HG02678 (cell line): Measurements from ENCODE around the gene LAIR1.
"Not testable (repeated sequence)": the region's sequence is repeated elsewhere in the genome, so short reads cannot be mapped to it uniquely, and the experiment has no call there.

Experiments
- ATAC-seq: cut with Tn5 transposase; IDR thresholded peaks from one replicate; pipeline ENCODE4 v1.9.1; 2021; ENCODE audit warnings: mild to moderate bottlenecking, moderate library complexity; ENCODE audit not compliant: unreplicated experiment

The LAIR1 gene

DNA sequence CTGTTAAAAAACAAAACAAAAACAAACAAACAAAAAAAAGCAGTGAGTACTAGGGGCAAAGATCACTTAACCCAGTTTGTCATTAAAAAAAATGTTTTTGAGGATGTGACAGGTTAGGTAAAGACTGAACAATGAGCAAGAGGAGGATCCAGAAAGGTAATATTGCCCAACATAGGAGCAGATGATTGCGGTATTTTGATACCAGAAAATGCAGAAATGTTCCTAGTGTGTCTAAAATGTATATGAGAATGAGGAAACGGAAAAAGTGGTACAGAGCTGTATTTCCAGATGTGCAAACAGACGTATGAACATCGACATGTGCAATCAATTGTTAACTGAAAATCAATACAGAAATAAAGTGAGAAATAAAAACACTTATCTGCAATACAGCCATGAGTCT lies 20.9 kb downstream of the LAIR1 start:
- ATAC-seq, result no peak

DNA sequence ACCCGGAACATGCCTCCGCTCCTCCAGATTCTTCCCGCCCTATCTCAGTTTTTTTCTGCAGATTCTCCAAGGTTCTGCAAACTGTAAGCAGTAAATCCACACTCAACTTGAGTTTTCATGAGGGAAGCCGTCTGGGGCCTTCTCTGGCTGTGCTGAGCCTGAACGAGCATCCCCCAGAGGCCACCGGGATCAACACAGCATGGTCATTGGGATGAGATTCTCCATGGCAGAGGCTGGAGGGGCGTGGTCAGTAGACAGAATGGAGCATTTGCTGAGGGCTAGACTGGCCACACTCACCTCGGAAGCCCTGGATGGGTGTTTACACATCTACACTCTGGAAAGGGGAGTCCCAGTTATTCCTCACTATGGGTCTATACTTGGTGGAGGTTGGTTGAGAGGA lies 23.4 kb downstream of the LAIR1 start:
- no peak for ATAC-seq

DNA sequence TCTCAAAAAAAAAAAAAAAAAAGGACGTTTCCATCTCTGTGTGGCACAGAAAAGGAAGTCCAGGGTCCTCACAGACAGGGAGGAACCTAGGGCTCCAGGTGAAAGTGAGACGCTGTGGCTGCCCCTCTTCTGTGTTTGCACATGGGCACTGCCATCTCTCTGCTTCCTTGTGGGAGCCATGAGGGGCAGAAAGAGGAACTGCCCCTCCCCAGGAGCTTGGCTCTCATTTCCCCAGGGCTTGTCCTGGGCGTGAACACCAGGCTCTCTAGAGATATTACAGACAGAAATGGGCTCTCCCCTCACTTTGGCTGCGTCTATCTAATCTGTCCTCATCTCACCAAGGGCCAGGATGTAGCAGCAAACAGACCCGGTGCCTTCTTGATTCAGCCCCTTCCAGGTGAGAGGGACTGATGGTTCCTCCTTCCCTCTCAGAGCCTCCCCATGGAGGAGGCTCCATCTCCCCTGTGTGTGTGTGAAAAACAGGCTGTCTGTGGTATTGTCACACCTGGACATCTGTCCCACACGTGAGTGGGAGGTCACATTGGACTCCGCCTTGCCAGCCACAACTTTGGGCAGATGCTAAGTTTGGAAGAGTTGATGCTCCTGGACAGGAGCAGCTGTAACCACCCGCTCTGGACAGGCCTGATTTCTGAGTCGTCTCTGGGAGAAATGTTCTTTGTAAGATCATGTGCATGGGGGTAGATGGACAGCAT lies 24.9 kb downstream of the LAIR1 start:
- ATAC-seq, result no peak

DNA sequence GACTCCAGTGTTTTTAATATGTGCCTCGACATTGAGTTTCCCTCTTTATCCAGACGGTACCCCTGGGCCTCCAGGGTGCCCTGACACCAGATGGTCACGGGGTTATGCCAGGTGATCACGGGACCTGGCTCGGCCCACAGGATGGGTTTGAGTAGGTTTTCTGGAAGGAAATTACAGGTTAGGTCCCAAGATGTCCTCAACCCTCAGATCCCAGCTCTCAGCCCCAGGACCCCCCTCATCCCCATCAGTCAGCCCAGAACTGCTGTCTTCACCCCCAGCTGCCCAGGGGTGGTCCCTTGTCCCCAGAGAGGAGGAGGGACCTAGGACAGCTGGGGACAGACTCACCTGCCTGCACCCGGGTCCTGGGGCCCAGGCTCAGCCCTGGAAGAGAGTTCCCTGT lies 26.2 kb downstream of the LAIR1 start:
- ATAC-seq, result no peak

DNA sequence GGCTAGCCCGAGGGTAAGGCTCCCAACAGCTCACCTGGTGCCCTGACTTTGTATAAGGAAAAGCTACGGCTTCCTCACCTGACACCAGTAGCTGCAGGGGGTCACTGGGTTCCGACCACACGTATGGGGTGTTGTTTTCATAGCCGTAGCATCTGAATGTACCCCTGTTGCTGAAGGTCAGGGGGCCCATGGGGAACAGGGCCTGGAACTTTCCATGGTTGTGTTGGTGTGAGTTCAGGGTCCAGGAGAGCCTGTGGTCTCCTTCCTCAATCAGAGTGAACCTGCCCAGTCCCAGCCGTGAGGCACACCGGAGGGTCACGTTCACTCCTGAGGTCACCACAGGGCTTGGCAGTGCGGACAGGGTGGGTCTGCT lies 26.9 kb downstream of the LAIR1 start:
- ATAC-seq, result no peak

DNA sequence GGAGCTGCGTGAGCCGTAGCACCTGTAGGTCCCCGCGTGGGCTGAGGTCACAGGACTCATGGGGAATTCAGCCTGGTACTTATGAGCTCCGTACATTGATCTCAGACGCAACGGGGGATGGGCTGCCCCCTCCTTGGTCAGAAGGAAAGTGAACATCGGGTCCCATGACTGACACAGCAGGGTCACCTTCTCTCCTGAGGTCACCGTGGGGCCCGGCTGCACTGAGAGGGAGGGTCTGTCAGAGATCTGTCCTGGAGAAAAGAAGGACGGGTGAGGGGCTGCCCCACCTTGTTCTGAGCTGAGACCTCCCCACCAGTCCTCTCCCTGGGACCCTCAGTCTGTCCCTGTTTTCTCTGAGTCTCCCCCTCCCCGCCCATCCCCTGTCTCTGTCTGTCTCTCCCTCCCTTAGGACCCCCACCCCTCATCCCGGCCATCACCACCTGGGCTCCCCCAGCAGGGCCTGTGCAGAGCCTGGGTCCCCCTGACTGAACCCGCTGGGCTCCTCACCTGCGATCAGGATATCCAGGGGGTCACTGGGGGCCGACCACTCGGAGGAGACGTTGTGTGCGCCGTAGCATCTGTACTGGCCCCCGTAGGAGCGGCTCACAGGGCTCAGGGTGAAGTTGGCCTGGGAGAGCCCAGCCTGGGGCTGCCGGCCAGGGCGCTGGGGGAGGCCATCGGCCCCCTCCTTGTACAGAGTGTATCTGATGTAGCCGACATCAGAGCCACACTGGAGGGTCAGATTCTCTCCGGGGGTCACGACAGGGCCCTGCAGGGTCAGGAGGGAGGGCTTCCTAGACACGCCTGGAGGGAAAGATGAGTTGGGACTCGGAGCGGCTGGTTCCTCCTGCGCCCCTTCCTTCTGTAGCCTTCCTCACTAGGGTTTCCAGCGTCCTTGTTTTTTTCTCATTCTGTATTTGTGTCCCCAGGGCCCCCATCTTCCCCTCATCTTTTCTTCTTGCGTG lies 27.6 kb downstream of the LAIR1 start:
- no peak for ATAC-seq

DNA sequence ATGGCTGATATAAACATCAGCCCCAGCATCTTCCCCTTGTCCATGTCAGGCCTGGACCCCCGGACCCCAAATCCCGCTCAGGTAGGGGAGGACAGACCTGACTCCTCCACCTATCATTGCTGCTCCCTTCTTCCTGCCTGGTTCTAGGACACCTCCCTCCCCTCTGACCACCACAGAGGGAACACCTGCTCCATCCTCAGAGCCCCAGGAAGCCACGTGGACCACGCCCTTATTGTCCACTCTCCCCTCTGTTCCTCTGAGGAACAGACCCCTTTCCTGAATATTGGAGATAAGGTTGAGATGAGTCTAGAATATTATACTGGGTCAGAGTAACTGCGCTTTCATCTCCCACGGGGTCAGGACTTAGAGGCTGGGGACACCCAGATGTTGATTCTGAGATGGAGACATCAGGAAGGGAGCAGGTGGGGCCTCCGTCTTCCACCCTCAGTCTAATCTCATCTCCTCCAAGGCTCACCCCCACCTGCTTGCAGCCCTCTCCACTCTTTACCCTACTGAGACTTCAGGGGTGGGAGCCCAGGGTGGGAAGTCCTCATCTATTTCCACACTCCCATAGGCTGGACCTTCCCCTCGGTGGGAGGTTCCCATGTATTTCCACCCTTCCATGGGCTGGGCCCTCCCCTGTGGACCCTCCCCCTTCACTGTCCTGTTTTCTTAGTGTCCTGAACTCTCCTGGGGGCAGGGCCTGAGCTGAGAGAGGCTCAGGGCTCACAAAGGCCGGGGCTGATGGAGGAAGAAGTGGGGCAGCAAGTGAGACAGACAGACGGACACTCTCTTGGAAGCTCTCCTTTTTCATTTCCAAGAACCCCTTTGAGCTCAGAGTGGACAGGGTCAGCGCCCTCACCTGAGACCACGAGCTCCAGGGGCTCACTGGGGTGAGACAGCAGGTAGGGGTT lies 28.5 kb downstream of the LAIR1 start:
- ATAC-seq, result no peak

DNA sequence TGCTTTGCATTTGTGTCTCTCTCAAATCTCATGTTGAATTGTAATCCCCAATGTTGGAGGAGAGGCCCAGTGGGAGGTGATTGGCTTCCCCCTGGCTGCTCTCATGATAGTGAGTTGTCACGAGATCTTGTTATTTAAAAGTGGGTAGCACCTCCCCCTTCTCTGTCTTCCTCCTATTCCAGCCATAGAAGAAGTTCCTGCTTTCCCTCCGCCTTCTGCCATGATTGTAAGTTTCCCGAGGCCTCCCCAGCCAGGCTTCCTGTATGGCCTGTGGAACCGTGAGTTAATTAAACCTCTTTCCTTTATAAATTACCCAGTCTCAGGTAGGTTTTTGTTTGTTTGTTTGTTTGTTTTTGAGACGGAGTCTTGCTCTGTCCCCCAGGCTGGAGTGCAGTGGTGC lies 29.6 kb downstream of the LAIR1 start:
- ATAC-seq, result no peak

DNA sequence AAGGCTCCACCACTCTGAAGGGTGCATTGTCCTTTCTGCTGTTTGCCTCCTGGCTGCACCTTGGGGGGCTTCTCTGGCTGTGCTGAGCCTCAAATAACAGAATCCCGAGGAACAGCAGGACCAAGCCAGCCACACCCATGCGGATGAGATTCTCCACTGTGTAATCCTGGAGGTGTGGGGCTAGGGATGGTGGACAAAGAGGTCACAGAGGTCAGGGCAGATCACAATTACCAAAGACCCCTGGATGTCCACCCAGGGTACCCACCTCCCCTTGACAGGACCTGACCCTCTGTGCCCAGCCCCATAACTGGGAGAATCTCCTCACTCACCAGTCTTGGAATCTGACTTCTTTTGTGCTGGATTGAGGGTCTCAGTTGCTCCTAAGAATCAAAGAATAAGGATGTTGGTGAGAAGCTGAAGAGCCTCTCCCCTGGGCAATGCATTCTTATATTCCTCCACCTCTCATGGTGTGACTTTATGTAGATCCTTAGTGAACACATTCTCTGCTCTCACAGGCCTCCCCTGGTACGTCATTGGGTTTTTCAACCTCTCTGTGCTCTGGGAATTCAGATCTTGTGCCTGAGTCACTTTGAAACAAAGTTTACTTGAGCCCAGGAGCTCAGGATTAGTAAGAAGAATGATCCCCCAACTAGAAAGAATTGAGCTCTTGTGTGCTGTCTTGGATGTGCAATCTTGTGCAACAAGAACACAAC lies 31.0 kb downstream of the LAIR1 start:
- no peak for ATAC-seq

DNA sequence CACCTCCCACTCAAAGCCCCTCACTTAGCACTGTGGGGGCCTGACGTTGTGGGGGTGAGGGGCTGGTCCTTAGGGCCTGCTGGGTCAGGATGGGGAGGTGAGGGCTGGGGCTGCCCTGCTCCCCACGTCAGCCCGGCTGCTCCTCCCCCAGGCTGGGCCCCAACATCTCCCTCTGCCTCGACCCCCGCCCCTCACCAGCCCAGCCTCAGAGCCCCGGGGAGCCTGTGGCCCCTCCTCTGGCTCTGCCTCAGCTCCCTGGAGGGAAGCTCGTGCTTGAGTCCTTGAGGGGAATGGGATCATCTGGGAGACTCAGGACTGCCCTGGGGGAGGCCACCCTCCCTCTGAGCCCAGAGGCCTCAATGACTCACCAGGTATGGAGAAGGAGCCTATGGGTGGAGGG lies 32.6 kb downstream of the LAIR1 start:
- ATAC-seq, result no peak

DNA sequence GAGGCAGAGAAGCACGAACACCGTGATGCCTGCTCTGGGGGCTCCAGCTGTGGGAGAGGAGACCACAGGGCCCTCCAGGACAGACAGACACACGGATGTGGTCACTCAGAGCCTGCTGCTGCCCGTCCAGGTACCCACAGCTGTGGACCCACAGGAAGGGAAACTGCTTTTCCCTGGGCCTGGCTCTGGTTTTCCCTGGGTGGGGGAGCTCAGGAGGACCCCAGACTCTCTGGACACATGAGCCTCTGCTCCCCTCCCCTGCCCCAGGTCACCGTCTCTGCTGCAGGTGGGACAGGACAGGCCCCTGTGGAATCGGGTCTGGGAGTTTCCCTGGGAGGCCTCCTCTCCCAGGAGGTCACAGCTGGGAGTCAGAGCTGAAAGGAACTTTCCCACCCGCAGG lies 33.1 kb downstream of the LAIR1 start:
- no peak for ATAC-seq

DNA sequence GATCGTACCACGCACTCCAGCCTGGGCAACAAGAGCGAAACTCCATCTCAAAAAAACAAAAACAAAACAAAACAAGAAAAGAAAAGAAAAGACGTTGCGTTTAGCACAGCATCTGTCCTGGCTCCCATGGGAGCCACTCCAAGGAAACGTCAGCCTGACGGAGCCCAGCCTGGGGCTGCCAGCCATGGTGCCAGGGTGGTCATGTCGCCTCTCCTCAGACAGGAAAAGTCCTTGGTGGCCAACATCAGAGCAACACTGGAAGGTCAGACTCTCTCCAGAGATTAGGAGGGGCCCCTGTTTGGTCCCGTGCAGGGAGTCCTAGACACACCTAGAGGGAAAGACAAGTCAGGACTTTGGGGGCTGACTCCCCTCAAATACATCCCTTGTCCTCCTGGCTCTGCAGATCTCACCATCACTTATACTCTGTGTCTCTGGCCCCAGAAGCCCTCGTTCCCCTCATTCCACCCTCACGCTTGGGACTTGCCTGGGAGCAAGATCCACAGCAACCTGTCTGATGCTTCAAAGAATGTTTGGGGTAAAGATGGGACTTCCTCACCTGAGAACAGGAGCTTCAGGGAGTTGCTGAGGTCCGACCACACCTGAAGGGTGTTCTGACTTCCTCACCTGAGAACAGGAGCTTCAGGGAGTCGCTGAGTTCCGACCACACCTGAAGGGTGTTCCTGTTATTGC lies 35.1 kb downstream of the LAIR1 start:
- no peak for ATAC-seq

DNA sequence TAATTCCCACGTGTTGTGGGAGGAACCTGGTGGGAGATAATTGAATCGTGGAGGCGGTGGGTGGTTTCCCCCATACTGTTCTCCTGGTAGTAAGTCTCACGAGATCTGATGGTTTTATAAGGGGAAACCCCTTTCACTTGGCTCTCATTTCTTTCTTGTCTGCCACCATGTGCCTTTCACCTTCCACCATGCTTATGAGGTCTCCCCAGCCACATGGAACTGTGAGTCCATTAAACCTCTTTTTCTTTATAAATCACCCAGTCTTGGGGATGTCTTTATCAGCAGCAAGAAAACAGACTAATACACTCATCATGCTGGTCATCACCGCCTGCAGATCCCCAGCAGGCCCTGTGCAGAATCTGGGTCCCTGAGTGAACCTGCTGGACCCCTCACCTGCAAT lies 36.0 kb downstream of the LAIR1 start:
- ATAC-seq, result not testable (repeated sequence)

DNA sequence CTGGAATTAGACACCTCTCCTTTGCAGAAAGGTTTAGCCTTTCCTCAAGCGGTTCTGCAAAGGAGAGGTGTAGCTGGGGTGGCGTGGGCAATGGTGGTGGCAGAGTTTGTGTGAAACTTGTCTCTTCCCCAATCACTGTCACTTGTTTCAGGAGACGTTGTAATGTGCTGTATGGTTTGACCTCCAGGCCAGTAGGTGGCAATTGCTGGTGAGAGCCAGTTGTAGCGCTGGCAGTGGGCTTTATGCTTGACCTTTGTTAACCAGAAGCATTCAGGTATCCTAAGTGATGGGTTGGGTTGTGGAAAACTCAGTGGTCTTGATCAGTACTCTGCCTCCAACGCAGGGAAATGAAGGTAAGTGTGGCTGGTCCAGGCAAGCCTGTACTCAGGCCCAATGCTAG lies 39.1 kb downstream of the LAIR1 start:
- no peak for ATAC-seq

DNA sequence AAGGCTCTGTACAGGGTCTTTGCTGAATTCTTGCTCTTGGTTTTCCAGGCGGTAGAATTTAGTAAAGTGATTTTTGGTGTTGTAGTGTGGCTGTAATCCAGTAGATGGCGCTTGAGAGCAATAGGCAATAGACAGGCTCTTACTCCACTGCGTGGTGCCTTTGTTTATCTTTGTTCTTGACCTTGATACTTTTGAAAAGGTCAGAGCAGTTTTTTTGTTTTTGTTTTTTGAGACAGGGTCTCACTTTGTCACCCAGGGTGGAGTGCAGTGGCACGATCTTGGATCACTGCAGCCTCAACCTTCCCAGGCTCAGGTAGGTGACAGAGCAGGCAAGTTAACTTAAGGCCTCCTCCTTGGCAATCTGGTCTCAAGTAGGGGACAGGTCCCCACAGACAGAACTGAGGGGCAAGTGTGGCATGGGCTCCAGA lies 39.5 kb downstream of the LAIR1 start:
- no peak for ATAC-seq

DNA sequence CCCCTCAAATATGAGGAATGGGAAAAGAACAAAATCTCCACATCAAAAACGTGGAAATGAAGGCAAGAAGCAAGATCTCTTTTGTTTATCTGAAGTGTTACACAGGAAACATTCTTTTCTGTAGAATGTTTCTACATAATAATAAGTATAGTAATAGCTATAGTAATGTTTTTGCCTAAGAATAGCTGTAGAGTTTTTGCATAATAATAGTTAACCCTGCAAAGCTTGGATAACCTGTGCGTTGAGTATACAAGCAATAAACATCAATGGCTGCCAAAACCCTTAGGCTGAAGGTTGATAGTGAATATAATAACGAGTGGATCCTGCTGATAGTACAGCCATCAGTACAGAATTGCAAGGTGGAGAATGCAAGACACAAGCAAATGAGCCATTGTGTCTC lies 40.7 kb downstream of the LAIR1 start:
- no peak for ATAC-seq

DNA sequence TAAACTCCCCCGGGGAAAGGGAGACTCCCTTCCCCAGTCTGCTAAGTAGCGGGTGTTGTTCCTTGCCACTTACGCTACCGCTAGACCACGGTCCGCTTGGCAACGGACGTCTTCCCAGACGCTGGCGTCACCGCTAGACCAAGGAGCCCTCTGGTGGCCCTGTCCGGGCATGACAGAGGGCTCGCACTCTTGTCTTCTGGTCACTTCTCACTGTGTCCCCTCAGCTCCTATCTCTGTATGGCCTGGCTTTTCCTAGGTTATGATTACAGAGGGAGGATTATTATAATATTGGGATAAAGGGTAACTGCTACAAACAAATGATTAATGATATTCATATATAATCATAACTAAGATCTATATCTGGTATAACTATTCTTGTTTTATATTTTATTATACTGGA lies 41.8 kb downstream of the LAIR1 start:
- not testable (repeated sequence) for ATAC-seq

DNA sequence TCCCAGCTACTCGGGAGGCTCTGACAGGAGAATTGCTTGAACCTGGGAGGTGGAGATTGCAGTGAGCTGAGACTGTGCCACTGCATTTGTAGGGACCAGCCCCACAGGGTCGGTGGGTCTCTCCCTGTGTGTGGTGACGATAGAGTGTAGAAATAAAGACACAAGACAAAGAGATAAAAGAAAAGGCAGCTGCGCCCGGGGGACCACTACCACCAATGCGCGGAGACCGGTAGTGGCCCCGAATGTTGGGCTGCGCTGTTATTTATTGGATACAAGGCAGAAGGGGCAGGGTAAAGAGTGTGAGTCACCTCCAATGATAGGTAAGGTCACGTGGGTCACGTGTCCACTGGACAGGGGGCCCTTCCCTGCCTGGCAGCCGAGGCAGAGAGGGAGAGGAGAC lies 42.4 kb downstream of the LAIR1 start:
- ATAC-seq, result not testable (repeated sequence)

DNA sequence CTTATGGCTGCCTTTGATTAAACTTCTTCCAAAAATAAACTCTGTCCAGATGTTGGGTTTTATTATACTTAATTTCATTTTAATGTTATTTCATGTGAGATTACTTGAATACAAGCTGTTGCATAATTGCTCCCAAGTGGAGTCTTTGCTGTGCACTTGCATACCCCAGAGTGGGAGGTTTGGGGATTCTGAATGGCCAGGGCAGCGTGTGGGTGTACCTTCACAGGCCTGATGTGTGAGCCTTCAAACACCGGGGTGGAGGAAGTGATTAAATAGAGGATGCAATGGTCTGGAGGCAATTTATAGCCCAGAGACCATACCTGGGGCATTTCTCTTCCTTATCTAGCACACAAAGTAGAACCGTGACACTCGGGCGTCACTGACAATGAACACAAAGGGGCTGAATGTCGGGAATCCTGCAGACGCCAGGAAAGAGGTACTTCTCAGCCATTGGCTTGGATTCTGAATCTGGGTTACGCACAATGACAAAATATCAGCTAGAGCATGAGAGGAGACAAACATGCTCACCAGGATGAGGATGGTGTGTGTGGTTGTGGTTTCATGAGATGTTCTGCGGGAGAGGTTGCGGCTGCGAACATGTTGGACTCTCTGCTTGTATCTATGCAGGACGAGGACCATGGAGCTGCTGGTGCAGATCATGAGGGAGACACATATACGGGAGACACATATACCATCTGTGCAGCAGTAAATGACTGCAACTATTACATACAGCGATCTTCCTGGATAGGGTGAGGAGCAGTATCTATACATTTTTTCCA lies 44.6 kb downstream of the LAIR1 start:
- ATAC-seq, result no peak
